ENCODE measurements around the gene TEDDM1. TPM values are rescaled to one million over a fixed set of nuclear protein-coding genes. Genes with fewer than 3 reads are reported as not detected.
A peak's percentile ranks its signal among the peaks of the same experiment; 100 is the strongest.

Gene TEDDM1
- total and polyA plus RNA-seq, 8 donors = 0.07 to 0.25 (median 0.18) TPM; not detected in 2

- Histone ChIP-seq H3K27ac (no peak overlapping the region), H3K9me3 (no peaks in the 10 kb centered on the region), H3K36me3 (no peaks in the 10 kb centered on the region), H3K27me3 (peaks cover 0 to 4% of the 10 kb centered on the region in 2 donors), H3K4me3 (no peak overlapping the region), H3K4me1 (no peaks in the 10 kb centered on the region)
- DNase-seq (no peak), ATAC-seq (no peak)
- intact Hi-C loops (cut with DNase I) = no loop called here
- no peak for TF ChIP-seq CTCF (IDR thresholded peaks at IDR 0.05)
Measured at GRCh38 chr1:182413969-182414368, 13.5 kb upstream of the TEDDM1 start.

- H3K4me3 ChIP-seq = no peak overlapping the region
- no peaks in the 10 kb centered on the region for H3K4me1 ChIP-seq
- H3K27ac ChIP-seq = no peak overlapping the region
- DNase-seq (no peak), ATAC-seq (no peak)
- H3K9me3 ChIP-seq = no peaks in the 10 kb centered on the region
- H3K36me3 ChIP-seq = no peaks in the 10 kb centered on the region
- H3K27me3 ChIP-seq = peaks cover 0 to 4% of the 10 kb centered on the region in 2 donors
- intact Hi-C loops (cut with DNase I) = no loop called here
- no peak for TF ChIP-seq CTCF (IDR thresholded peaks at IDR 0.05)
Measured at GRCh38 chr1:182413486-182413885, 13.0 kb upstream of the TEDDM1 start.

GRCh38 chr1:182410620-182411273, 10.3 kb upstream of the TEDDM1 start:
- peak; percentile 24 for ATAC-seq
- TF ChIP-seq CTCF (IDR thresholded peaks at IDR 0.05) = no peak

GRCh38 chr1:182410138-182410537, 9.7 kb upstream of the TEDDM1 start:
- H3K36me3 ChIP-seq = no peaks in the 10 kb centered on the region
- H3K4me1 ChIP-seq = no peaks in the 10 kb centered on the region
- peaks cover 0 to 10% of the 10 kb centered on the region in 2 donors for H3K9me3 ChIP-seq
- DNase-seq (no peak), ATAC-seq (no peak)
- no peak overlapping the region for H3K4me3 ChIP-seq
- TF ChIP-seq CTCF (IDR thresholded peaks at IDR 0.05) = no peak
- peaks cover 4 to 14% of the 10 kb centered on the region in 2 donors for H3K27me3 ChIP-seq
- H3K27ac ChIP-seq = no peak overlapping the region
- intact Hi-C loops (cut with DNase I) = no loop called here

More at GRCh38 chr1:182410620-182411273, 10.3 kb upstream of the TEDDM1 start:
- Histone ChIP-seq H3K27ac (no peak overlapping the region), H3K27me3 (peaks cover 4 to 10% of the 10 kb centered on the region in 2 donors), H3K36me3 (no peaks in the 10 kb centered on the region), H3K4me3 (no peak overlapping the region), H3K4me1 (no peaks in the 10 kb centered on the region), H3K9me3 (peaks cover 0 to 6% of the 10 kb centered on the region in 2 donors)
- DNase-seq = no peak
- intact Hi-C loops (cut with DNase I) = no loop called here

- peak in 1 of 4 donors; percentile 52 for DNase-seq
- Histone ChIP-seq H3K27me3 (peaks cover 0 to 14% of the 10 kb centered on the region in 2 donors), H3K27ac (no peak overlapping the region), H3K4me3 (no peak overlapping the region), H3K9me3 (peaks cover 0 to 10% of the 10 kb centered on the region in 2 donors), H3K36me3 (no peaks in the 10 kb centered on the region), H3K4me1 (no peaks in the 10 kb centered on the region)
- no peak for TF ChIP-seq CTCF (IDR thresholded peaks at IDR 0.05)
- intact Hi-C loops (cut with DNase I) = no loop called here
- ATAC-seq = peak; percentile 91
Measured at GRCh38 chr1:182408435-182409075, 8.1 kb upstream of the TEDDM1 start.
